Activated naive CD4-positive, alpha-beta T cell treated with anti-CD3 and anti-CD28 coated beads, Interleukin-2, amount 10 ng/mL, durations not matched to agents 7 days and 5 days (primary cell): ENCODE measurements around the gene IQSEC3.
A peak's percentile ranks its signal among the peaks of the same experiment; 100 is the strongest.
"Not testable (repeated sequence)": the region's sequence is repeated elsewhere in the genome, so short reads cannot be mapped to it uniquely, and the experiment has no call there.

Experiments used
- CTCF ChIA-PET: fragments of 350-600 bp; sonication (Branson Sonifier 250); formaldehyde crosslinking; loops from one replicate; lab custom pipeline; 2021; ENCODE audit warnings: antibody characterized with exemption; lab: Charles Lee
- DNase-seq: peaks from one replicate; pipeline ENCODE4 v3.0.0-alpha.2; 2020
- H3K27ac Mint-ChIP-seq: one replicate; pipeline ENCODE4 v1.8.0; 2021; ENCODE audit warnings: mild to moderate bottlenecking, moderate library complexity, mixed read lengths
- H3K27me3 Mint-ChIP-seq: one replicate; pipeline ENCODE4 v1.8.0; 2021; ENCODE audit warnings: mild to moderate bottlenecking, mixed read lengths
- H3K36me3 Mint-ChIP-seq: one replicate; pipeline ENCODE4 v1.8.0; 2021; ENCODE audit warnings: mixed read lengths
- H3K4me1 Mint-ChIP-seq: one replicate; pipeline ENCODE4 v1.8.0; 2021; ENCODE audit warnings: mixed read lengths
- H3K4me3 Mint-ChIP-seq: one replicate; pipeline ENCODE4 v1.8.0; 2021; ENCODE audit warnings: mild to moderate bottlenecking, moderate library complexity, mixed read lengths
- H3K9me3 Mint-ChIP-seq: one replicate; pipeline ENCODE4 v1.8.0; 2021; ENCODE audit warnings: mixed read lengths

The IQSEC3 gene

GRCh38 chr12:65491-66063 lies 990 bp upstream of the IQSEC3 start:
- H3K4me3 Mint-ChIP-seq, H3K9me3 Mint-ChIP-seq, H3K27ac Mint-ChIP-seq, H3K4me1 Mint-ChIP-seq, H3K36me3 Mint-ChIP-seq, DNase-seq, CTCF ChIA-PET: not testable (repeated sequence)
- peaks cover 30% of the 10 kb centered on the region for H3K27me3 Mint-ChIP-seq

- H3K4me1 Mint-ChIP-seq, H3K9me3 Mint-ChIP-seq, CTCF ChIA-PET, H3K4me3 Mint-ChIP-seq, H3K36me3 Mint-ChIP-seq, H3K27ac Mint-ChIP-seq: not testable (repeated sequence)
- H3K27me3 Mint-ChIP-seq, result peaks cover 35% of the 10 kb centered on the region
- peak; percentile 65 for DNase-seq
Observed at GRCh38 chr12:66782-67504, 376 bp downstream of the IQSEC3 start.

GRCh38 chr12:69677-70076 lies 3.1 kb downstream of the IQSEC3 start:
- CTCF ChIA-PET, H3K36me3 Mint-ChIP-seq, H3K9me3 Mint-ChIP-seq, H3K4me1 Mint-ChIP-seq, H3K4me3 Mint-ChIP-seq, DNase-seq, H3K27ac Mint-ChIP-seq: not testable (repeated sequence)
- peaks cover 46% of the 10 kb centered on the region for H3K27me3 Mint-ChIP-seq

- H3K4me3 Mint-ChIP-seq, H3K4me1 Mint-ChIP-seq, CTCF ChIA-PET, H3K27ac Mint-ChIP-seq, DNase-seq, H3K9me3 Mint-ChIP-seq, H3K36me3 Mint-ChIP-seq: not testable (repeated sequence)
- H3K27me3 Mint-ChIP-seq, result peaks cover 52% of the 10 kb centered on the region
Observed at GRCh38 chr12:70541-70940, 4.0 kb downstream of the IQSEC3 start.

- H3K4me1 Mint-ChIP-seq, DNase-seq, CTCF ChIA-PET, H3K4me3 Mint-ChIP-seq, H3K36me3 Mint-ChIP-seq, H3K27ac Mint-ChIP-seq, H3K9me3 Mint-ChIP-seq: not testable (repeated sequence)
- H3K27me3 Mint-ChIP-seq, result peaks cover 60% of the 10 kb centered on the region
Observed at GRCh38 chr12:72018-72417, 5.5 kb downstream of the IQSEC3 start.

GRCh38 chr12:74420-75190 lies 8.0 kb downstream of the IQSEC3 start:
- H3K4me1 Mint-ChIP-seq, H3K36me3 Mint-ChIP-seq, CTCF ChIA-PET, H3K27ac Mint-ChIP-seq, H3K9me3 Mint-ChIP-seq, DNase-seq, H3K4me3 Mint-ChIP-seq: not testable (repeated sequence)
- H3K27me3 Mint-ChIP-seq, result peaks cover 64% of the 10 kb centered on the region

- H3K27ac Mint-ChIP-seq, H3K36me3 Mint-ChIP-seq, H3K4me3 Mint-ChIP-seq, H3K4me1 Mint-ChIP-seq, DNase-seq, CTCF ChIA-PET, H3K9me3 Mint-ChIP-seq: not testable (repeated sequence)
- peaks cover 65% of the 10 kb centered on the region for H3K27me3 Mint-ChIP-seq
Observed at GRCh38 chr12:75541-75940, 9.0 kb downstream of the IQSEC3 start.

GRCh38 chr12:76102-76501 lies 9.5 kb downstream of the IQSEC3 start:
- H3K4me3 Mint-ChIP-seq, H3K4me1 Mint-ChIP-seq, H3K9me3 Mint-ChIP-seq, H3K36me3 Mint-ChIP-seq, CTCF ChIA-PET, DNase-seq, H3K27ac Mint-ChIP-seq: not testable (repeated sequence)
- peaks cover 67% of the 10 kb centered on the region for H3K27me3 Mint-ChIP-seq

GRCh38 chr12:76551-76950 lies 10.0 kb downstream of the IQSEC3 start:
- peaks cover 71% of the 10 kb centered on the region for H3K27me3 Mint-ChIP-seq
- not testable (repeated sequence) for DNase-seq

GRCh38 chr12:77101-77719 lies 10.6 kb downstream of the IQSEC3 start:
- DNase-seq, H3K9me3 Mint-ChIP-seq, H3K4me3 Mint-ChIP-seq, H3K27ac Mint-ChIP-seq, CTCF ChIA-PET, H3K36me3 Mint-ChIP-seq, H3K4me1 Mint-ChIP-seq: not testable (repeated sequence)
- peaks cover 68% of the 10 kb centered on the region for H3K27me3 Mint-ChIP-seq

More at GRCh38 chr12:76551-76950, 10.0 kb downstream of the IQSEC3 start:
- H3K9me3 Mint-ChIP-seq, CTCF ChIA-PET, H3K4me1 Mint-ChIP-seq, H3K36me3 Mint-ChIP-seq, H3K27ac Mint-ChIP-seq, H3K4me3 Mint-ChIP-seq: not testable (repeated sequence)

- CTCF ChIA-PET, H3K27ac Mint-ChIP-seq, H3K9me3 Mint-ChIP-seq, H3K36me3 Mint-ChIP-seq, H3K4me1 Mint-ChIP-seq, DNase-seq, H3K4me3 Mint-ChIP-seq: not testable (repeated sequence)
- H3K27me3 Mint-ChIP-seq, result peaks cover 68% of the 10 kb centered on the region
Observed at GRCh38 chr12:77769-78383, 11.3 kb downstream of the IQSEC3 start.

- DNase-seq, result no peak
- Mint-ChIP-seq H3K9me3 (no peaks in the 10 kb centered on the region), H3K27ac (no peak overlapping the region), H3K4me3 (no peak overlapping the region), H3K36me3 (no peaks in the 10 kb centered on the region), H3K4me1 (no peaks in the 10 kb centered on the region), H3K27me3 (peaks cover 65% of the 10 kb centered on the region)
- CTCF ChIA-PET, result no interaction called here
Observed at GRCh38 chr12:78981-79380, 12.4 kb downstream of the IQSEC3 start.

- Mint-ChIP-seq H3K4me3 (no peak overlapping the region), H3K27me3 (peaks cover 52% of the 10 kb centered on the region), H3K9me3 (no peaks in the 10 kb centered on the region), H3K4me1 (no peaks in the 10 kb centered on the region), H3K36me3 (no peaks in the 10 kb centered on the region), H3K27ac (no peak overlapping the region)
- CTCF ChIA-PET, result no interaction called here
- no peak for DNase-seq
Observed at GRCh38 chr12:80681-81190, 14.2 kb downstream of the IQSEC3 start.

GRCh38 chr12:82740-83139 lies 16.2 kb downstream of the IQSEC3 start:
- CTCF ChIA-PET, result no interaction called here
- no peak for DNase-seq
- no peaks in the 10 kb centered on the region for H3K4me1 Mint-ChIP-seq
- H3K27me3 Mint-ChIP-seq, result peaks cover 37% of the 10 kb centered on the region
- no peaks in the 10 kb centered on the region for H3K9me3 Mint-ChIP-seq
- H3K36me3 Mint-ChIP-seq, result no peaks in the 10 kb centered on the region
- no peak overlapping the region for H3K4me3 Mint-ChIP-seq
- no peak overlapping the region for H3K27ac Mint-ChIP-seq
